Stimulated activated CD4-positive, alpha-beta T cell treated with anti-CD3 and anti-CD28 coated beads, Interleukin-1b, Interleukin-23, amount 100 ng/mL, for 4 hours (primary cell): ENCODE results near the gene PRDM8.
A peak's percentile ranks its signal among the peaks of the same experiment; 100 is the strongest.

Experiments
- DNase-seq, 2 donors: peaks; one replicate each; pipeline ENCODE4 v3.0.0-alpha.2; 2020; ENCODE audit warnings: low read depth in 2 of 2

PRDM8 gene

DNA sequence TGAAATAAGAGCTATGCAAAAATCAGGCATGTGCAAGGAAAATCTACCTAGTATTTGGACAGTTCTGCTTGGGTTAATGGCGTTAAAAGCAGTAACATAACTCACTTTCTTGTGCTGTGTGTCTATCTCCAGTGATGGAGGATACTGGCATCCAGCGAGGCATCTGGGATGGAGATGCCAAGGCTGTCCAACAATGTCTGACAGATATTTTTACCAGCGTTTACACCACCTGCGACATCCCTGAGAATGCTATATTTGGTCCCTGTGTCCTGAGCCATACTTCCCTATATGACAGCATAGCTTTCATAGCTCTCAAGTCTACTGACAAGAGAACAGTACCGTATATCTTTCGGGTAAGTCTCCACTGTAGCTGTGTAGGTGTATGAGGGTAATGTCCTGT lies 2.6 kb downstream of the PRDM8 start:
- no peak for DNase-seq

DNA sequence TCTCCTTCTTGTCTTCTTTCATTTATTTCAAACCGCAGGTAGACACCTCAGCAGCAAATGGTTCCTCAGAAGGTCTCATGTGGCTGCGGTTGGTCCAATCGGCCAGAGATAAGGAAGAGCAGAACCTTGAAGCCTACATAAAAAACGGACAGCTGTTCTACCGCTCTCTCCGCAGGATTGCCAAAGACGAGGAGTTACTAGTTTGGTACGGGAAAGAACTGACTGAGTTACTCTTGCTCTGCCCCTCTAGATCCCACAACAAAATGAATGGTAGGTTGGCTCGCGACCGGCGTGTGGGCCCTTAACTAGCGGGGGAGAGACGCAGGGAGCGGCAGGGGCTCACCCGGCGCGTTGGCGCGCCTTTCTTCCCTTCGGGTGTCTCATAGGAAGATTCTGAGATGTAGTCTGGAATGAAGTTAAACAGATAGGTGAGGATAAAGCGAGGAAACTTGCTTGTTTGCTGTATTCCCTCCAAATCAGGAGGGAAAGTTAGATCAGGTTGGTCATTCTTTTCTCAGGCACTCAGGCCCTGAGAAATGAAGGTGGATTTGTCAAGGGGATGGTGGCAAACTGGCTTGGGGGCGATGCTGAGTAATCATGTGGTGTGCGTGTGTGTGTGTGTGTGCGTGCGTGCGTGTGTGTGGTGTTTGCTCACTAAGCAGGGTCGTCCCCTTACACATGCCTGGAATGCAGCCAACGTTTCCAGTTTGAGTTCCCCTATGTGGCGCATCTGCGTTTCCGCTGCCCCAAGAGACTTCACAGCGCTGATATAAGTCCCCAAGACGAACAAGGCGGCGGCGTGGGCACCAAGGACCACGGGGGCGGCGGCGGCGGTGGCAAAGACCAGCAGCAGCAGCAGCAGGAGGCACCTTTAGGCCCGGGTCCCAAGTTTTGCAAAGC lies 4.2 kb downstream of the PRDM8 start:
- peak; percentile 41 to 70 for DNase-seq

DNA sequence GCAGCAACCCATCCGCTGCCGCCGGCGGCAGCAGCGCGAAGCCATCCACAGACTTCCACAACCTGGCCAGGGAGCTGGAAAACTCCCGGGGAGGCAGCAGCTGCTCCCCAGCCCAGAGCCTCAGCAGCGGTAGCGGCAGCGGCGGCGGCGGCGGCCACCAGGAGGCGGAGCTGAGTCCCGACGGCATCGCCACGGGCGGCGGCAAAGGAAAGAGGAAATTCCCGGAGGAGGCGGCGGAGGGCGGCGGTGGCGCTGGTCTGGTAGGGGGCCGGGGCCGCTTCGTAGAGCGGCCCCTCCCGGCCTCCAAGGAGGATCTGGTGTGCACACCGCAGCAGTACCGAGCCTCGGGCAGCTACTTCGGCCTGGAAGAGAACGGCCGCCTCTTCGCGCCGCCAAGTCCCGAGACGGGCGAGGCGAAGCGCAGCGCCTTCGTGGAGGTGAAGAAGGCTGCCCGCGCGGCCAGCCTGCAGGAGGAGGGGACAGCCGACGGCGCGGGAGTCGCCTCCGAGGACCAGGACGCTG lies 4.9 kb downstream of the PRDM8 start:
- peak; percentile 78 to 79 for DNase-seq

DNA sequence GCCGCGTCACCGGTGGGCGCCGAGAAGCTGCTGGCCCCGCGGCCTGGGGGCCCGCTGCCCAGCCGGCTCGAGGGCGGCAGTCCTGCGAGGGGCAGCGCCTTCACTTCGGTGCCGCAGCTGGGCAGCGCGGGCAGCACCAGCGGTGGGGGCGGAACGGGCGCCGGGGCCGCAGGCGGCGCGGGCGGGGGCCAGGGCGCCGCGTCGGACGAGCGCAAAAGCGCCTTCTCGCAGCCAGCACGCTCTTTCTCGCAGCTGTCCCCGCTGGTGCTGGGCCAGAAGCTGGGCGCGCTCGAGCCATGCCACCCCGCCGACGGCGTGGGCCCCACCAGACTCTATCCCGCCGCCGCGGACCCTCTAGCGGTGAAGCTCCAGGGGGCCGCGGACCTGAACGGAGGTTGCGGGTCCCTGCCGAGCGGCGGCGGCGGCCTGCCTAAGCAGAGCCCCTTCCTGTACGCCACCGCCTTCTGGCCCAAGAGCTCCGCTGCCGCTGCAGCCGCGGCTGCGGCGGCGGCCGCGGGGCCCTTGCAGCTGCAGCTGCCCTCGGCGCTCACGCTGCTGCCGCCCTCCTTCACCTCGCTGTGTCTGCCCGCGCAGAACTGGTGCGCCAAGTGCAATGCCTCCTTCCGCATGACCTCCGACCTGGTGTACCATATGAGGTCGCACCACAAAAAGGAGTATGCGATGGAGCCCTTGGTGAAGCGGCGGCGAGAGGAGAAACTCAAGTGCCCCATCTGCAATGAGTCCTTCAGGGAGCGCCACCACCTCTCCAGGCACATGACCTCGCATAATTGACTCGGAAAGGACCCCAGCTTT lies 5.6 kb downstream of the PRDM8 start:
- DNase-seq: peak in 1 of 2 donors; percentile 32

DNA sequence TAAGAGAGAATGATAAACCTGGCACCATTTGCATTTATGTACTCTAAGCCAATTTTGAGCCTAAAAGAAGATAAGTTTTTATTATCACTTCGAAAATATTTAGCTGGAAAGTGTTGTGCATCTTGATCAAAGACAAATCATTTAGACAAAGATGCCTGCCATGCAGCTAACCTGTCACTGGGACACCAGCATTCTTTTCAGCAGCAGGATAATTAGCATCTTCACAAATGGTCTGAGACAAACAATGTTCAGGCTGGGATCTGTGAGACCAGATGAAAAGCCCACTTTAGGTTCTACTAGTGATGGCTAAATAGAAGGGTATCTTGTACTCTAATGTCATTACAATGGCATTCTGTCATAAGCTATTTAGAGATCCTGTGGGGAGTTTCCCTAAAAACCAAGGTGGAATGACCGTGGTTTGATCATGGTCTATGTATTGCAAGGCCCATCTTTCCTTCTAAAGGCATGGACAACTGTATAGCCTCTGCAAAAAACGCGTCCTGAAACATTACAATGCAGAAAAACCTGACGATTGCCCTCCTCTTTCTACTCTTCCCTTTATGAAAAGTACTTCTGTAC lies 7.2 kb downstream of the PRDM8 start:
- no peak for DNase-seq

DNA sequence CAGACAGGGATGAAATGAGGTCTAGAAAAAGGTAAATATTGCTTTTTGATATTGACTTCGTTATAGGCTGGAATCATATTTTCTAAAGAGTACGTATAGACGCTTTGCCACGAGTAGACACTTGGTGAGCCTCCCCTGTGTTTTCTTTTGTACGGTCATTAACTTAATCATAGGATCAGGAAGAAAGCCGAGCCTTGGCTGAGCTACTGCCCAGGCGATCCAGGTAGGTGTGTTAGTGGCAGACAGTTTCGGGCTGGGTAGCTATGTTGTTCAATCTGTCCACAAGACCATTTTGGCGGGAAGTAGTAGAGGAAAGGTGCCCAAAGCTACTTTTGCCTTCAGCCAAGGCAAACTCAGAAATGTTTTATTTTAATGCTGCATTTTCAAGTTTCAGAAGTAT lies 8.8 kb downstream of the PRDM8 start:
- no peak for DNase-seq

DNA sequence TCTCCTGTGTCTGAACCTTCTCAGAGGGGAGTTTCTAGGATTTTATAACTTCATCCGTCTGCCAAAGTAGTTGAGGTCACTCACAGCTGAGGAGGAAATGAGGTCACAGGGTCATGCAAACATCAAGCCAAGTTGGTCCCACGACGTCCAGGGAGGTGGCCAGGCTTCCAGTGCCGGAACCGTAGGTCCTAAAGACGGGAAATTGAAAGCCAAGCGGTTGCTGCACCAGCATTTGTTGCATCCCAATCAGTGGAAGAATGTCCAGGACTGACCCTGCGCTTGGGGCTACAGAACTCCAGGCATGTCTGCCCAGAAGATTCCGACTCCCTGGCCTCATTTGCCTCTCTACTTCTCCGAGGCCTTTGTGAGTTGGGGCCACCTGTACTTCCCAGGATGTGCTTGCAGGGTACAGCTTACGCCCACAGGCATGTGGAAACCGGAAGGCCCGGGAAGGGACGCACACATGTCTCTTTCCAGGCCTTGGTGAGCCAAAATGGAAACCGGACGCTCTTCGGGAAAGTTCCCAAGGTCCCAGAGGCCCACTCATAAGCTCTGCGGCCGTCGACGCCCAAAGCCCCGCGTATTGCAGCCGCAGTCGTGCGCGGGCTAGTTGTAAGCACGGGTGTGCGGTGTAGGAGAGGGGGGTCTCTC lies 9.3 kb downstream of the PRDM8 start:
- no peak for DNase-seq

DNA sequence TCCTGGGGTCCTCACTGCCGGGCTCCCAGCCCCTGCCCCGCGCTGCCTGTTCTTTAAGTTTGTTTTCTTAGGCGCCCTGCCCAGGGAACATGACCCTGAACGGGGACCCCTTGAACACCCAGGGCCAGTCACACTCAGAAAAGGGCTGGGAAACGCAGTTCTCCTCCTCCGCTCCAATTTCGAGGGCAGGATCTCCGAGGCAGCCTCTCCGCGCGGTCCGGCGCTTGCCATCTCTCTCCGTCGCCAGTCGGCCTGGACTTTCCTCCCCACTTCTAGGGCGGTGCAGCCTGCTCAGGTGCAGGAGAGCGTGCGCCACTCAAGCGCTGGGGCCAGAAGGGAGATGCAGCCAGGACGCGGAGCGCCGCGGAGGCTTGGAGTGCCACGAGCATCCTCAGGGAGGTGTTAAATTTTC lies 9.9 kb downstream of the PRDM8 start:
- no peak for DNase-seq

DNA sequence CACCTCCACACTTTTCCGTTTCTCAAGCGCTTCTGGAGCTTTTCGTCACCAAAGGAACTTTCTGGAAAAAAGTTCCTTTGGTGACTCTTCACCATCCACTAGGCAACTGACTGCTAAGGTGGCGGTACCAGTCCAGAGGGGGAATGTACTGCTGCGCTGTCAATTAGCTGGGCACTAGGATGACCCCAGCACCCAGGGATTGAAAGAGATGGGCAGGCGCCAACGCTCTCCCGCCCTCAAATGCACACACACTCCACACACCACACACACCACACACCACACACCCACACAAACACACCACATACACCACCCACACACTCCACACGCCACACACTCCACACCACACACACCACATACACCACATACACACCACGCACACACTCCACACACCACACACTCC lies 10.4 kb downstream of the PRDM8 start:
- no peak for DNase-seq

DNA sequence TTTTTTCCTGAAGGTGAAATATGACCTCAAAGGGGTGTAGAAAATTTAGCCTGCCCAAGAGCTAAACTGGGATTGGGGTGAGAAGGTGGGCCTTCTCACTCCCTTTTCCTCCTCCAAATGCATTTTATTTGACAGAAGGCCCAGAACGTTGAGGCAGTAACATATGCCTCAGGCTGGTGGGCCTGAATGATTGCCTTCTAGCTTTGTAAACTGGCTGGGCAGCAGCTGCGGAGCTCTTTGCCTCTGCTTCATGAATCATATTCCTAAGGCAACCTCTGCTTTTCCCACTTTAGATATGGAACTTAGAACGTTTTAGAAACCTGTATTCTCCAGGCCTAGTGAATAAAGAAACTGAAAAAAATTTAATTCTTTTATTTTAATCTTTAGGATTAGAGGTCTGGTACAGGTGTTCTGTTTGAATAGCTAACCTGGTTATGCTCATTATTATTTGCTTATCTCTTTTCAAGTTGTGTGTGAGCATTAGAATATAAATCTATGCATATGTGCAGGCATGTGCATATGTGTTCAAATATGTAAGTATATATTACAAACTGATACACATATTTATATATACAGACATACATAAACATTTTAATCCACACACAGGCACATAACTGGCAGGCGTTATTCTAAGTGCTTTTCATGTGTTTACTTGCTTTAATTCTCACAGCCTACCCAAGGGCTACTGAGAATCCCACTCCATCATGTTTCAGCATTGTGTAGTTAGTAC lies 11.5 kb downstream of the PRDM8 start:
- no peak for DNase-seq

DNA sequence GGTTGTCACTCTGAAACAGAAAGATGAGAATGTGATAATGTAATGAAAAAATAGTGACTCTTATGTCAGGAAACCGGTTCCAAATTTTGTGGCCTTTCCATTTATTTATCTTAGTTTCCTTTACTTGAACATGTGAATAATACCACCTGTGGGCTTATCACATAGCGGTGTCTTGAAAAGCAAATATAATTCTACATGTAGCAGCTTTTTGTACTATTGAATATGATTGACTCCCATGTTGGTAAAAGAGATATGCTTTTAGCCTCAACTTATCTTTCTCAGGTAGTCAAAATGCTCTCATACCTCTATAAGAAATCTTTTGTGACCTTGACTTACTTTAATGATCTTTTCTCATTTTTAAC lies 12.0 kb downstream of the PRDM8 start:
- DNase-seq: no peak

DNA sequence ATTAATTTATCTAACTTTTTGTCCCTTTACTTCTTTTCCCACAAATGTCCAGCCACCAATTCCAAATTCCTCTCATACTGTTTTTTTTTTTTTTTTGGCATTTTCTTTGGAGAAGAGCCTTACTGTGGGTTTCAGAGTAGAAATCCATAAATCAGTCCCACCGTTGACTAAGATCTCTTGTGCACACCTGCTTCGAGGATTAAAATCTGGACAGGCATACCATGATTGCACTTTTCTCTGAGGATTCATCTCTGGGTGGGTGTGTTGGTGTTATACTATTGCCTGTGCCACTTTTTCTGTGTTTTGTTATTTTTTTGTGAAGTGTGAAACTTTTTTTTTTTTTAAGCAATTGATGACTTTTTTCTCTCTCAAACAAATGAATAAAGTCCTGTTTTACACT lies 13.2 kb downstream of the PRDM8 start:
- DNase-seq: no peak

DNA sequence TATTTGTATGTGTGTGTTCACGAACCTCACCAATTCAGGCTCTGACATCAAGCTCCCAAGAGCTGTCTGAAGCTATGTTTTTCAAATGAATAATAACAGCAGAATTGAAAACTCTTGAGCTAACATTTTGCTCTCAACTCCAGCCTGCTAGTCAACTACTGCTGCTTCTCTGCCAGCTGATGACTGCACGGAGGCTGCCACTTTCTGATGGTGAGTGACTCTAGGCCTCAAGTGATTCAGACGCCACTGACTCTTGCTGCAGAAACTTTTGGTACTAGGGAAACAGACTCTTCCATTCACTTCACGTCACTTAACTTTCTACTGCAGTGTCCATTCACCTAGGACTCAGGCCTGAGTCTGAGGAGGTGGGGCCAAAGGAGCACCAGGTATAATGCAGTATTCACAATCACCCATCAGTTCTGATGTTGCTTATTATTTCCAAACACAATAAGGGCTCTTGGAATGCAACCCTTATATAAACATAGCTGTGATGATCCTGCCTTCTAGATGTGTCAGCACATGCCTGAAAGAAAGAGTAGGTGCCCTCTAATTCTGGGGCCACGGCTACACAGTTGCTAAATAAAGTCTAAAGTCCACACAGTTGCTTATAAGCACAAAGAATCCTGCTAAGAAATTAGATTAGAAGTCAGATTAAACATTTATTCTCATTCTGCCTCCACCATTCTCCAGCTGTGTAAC lies 16.0 kb downstream of the PRDM8 start:
- DNase-seq: no peak

DNA sequence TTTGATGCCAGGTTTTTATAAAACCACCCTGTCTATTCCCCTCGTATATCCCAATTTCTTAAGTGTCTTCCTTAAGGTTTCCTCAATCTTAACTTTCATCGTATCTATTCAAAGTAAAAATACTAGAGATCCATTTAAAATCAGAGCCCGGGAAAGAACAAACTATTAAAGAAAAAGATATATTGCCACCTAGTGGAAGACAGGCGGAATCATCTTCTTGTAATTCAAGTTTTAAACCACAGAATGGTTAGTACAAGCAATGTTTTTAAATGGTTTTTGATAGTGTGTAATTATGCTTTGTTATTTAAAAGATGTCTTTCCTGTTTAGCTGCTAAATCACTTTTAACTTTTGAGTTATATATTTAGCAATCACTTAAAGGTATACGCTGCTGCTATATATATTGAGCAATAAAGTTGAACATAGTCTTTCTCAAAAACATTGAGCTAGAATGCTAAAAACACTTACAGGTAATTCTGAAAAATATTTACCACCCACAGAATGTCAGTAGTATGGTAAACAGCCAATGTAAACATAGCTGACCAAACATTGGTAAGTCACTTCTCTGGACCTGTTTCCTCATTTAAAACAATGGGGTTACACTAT lies 18.2 kb downstream of the PRDM8 start:
- DNase-seq: no peak

DNA sequence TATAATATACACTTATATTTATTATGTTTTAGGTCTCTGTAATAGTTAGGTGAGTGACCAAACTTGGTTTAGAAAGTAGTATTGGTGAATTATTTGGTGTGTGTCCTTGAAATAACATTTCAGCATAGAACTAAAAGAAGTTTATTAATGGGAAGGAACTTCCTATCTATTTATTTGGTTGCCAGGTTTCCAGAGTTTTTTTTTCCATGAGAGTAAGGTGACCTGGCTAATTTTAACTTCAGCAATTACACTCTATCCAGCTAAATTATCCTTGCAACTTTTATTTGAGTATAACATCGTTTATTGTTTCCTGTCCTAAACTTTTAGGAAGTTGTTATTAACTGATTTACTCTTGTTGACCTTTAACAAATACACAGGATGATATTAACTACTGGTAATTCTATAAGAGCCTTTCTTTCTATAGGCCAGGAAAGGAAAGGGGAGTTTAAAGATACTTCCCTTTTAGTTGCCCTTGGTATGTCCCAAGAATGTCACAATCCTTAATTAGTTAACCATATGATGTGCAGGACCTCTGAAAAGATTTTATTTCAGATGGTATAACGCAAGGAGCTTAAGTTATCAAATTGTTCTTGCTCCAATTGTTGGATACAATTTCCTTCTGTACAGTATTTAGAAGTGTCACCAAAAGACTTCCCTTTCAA lies 18.9 kb downstream of the PRDM8 start:
- DNase-seq: no peak

DNA sequence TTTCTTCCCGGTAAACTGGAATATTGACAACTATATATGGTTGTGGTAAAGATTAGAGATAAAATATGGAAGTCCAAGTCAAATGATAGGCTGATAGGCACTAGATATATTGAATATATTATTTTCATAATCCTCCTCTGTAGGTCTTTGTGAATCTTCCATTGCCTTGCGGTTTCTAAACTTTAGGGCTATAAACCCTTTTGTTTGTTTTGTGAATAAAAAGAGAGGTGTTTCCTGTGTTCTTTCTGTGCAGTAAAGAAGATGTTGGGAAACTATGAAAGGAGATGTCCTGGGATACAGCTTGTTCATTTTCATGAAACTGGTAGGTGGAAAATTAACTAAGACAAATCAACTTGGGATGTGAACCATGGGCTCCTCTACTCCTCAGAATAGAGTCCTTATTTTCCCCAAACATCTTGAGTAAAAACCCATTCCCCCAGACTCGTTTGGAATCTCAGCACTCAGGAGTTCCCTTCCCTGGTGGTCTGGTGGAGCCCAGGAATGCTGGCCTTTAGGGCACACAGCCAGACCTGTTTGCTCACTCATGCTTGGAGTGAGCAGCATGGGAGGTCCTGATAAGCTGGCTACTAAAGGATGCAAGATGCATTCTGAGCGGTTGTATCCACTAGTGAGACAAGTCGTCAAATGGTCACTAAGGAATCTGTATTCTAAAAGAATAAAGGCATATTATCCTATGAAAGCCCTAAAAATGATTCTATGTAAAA lies 22.2 kb downstream of the PRDM8 start:
- DNase-seq: no peak

DNA sequence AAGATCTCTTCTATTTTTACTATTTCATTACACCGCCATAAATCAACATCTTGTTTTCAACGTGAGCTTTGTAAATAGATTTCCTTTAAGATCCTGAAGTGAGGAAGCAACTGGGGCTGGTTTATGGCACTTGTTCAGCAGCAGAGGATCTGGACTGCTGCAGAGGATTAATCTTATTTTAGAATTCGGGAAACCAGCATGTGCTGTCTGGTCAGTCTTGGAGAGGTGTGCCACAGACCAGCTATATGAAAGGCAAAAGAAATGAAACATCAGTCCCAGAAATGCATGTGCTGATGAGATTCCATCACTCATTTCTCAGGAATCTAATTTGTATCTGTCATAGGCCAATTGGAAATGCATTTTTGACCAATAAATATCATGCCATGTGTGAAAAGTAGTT lies 23.4 kb downstream of the PRDM8 start:
- no peak for DNase-seq

DNA sequence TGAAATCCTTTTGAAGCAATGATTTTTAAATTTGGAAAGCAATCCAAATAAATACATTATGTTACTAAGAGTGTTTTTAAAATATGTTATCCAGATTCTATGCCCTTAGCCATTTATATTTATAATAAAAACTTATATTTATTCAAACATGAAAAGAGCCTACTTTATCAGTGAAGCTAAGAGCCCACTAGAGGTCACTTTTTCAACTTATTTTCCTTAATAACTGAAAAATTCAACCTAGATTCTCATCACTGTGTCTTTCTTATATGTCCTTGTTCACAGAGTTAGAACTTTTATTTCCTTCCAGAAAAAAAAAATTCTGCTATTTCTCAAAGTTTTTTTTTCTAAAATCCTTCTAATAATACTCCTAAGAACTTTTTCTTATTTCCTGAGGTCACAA lies 23.9 kb downstream of the PRDM8 start:
- DNase-seq: no peak

DNA sequence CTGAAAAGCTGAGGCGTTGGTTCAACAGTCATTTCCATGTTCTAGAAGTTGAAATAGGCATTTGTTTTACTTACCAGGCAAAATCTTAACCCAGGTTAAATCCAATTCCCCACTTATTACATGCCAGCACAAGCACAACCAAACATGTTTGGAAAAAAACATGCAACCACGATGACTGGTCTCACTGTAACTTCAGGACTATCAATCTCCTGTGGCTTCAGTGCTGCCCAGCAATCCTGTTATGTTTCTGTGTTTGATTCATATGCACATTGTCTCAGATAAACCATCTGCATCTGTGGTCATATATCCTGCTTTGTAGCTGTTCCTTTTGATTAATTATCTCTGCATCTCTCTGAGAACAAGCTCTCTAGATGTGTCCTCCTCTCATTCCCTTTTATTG lies 28.3 kb downstream of the PRDM8 start:
- no peak for DNase-seq
